Activated naive CD8-positive, alpha-beta T cell treated with anti-CD3 and anti-CD28 coated beads, Interleukin-2, amount 10 ng/mL, durations not matched to agents 7 days and 5 days (primary cell): Measurements from ENCODE around the gene ADIPOQ. TPM values are rescaled to one million over a fixed set of nuclear protein-coding genes. Genes with fewer than 3 reads are reported as not detected.
"Not testable (repeated sequence)": the region's sequence is repeated elsewhere in the genome, so short reads cannot be mapped to it uniquely, and the experiment has no call there.

Experiments
- ATAC-seq: fragments of 150-1000 bp; cut with Tn5 transposase; one replicate; pipeline ENCODE4 v1.10.0; 2021; ENCODE audit warnings: low read depth, moderate library complexity
- POLR2A ChIA-PET: fragments of 350-600 bp; sonication (Branson Sonifier 250); formaldehyde crosslinking; loops from one replicate; lab custom pipeline; 2021; ENCODE audit warnings: antibody characterized with exemption; lab: Charles Lee
- DNase-seq: peaks from one replicate; pipeline ENCODE4 v3.0.0; 2021
- H3K27ac Mint-ChIP-seq: one replicate; pipeline ENCODE4 v1.8.0; 2022; ENCODE audit warnings: mild to moderate bottlenecking, mixed read lengths
- H3K27me3 Mint-ChIP-seq: one replicate; pipeline ENCODE4 v1.8.0; 2022; ENCODE audit warnings: mild to moderate bottlenecking, moderate library complexity, mixed read lengths
- H3K36me3 Mint-ChIP-seq: one replicate; pipeline ENCODE4 v1.8.0; 2021; ENCODE audit warnings: mild to moderate bottlenecking, mixed read lengths
- H3K4me1 Mint-ChIP-seq: one replicate; pipeline ENCODE4 v1.8.0; 2021; ENCODE audit warnings: mixed read lengths
- H3K4me3 Mint-ChIP-seq: one replicate; pipeline ENCODE4 v1.8.0; 2022; ENCODE audit warnings: mild to moderate bottlenecking, moderate library complexity, mixed read lengths
- H3K9me3 Mint-ChIP-seq: one replicate; pipeline ENCODE4 v1.8.0; 2021; ENCODE audit warnings: mixed read lengths
- total RNA-seq, 2 experiments: library from RNA; stranded (reverse); gene quantifications; one replicate each; pipeline ENCODE4 v1.2.3, GENCODE V29; 2021

ADIPOQ gene
- total RNA-seq, 2 experiments from 2014 or later = not detected

DNA sequence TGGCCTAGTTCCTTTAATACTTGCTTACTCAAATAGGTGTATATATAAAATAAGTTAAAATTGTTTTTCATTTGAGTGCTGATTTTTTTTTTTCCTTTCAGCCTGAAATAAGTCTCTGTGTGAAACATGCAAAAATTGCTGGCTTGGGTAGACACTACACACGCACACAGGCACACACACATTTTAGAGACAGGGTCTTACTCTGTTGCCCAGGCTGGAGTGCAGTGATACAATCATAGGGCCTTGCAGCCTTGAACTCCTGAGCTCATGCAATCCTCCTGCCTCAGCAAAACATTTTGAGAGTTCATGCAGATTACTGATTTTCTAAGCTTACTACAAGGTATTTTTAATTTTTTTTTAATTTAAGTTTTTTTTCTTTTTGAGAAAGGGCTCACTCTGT lies 23.6 kb upstream of the ADIPOQ start:
- POLR2A ChIA-PET = interaction anchor here (1.0 to 1.4 kb wide), 2 partner anchors 36 to 202 kb away, joined by 3 to 4 read pairs; partner anchors contain the start of gene EIF4A2
- H3K9me3 Mint-ChIP-seq = no peaks in the 10 kb centered on the region
- H3K4me3 Mint-ChIP-seq = no peak overlapping the region
- H3K36me3 Mint-ChIP-seq = no peaks in the 10 kb centered on the region
- no peak for ATAC-seq
- H3K27ac Mint-ChIP-seq = no peak overlapping the region
- H3K4me1 Mint-ChIP-seq = peaks cover 9% of the 10 kb centered on the region
- DNase-seq = no peak
- no peaks in the 10 kb centered on the region for H3K27me3 Mint-ChIP-seq

DNA sequence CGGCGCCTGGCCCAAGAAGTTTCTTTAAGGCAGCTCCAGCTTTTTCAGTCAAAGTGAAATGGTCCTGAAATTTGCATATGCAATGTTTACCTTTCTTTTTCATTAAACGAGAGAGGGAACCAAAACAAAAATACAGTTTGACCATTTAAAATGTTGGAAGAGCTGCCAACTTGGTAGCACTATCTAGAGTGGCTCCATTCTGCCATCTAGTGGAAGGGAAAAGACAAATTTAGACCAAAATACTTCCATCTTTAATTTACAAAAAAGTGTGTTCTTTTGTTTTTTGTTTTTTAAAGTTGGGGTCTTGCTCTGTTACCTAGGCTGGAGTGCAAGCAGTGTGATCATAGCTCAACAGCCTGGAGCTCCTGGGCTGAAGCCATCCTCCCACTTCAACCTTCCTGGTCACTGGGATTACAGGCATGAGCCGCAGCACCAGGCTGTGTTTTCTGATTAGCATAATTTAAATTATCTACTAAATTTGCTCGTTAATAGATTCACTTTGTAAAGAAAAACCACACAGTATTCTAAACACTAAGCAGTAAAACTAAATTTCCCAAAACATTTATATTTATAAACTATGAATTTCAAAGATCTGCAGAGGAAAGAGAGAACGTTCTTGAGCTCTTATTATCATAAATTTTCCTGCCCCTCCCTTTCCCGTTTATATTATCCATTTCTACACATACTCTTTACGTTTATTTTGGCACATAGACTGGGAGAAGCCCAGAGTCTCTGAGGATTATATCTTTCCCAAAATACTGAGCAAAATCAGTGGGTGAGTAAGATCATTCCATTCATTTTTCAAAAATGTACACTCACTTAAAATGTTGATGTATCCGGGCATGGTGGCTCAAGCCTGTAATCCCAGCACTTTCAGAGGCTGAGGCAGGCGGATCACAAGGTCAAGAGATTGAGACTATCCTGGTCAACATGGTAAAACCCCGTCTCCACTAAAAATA lies 20.8 kb upstream of the ADIPOQ start:
- ATAC-seq (no peak), DNase-seq (no peak)
- Mint-ChIP-seq H3K4me1 (peaks cover 18% of the 10 kb centered on the region), H3K27me3 (peaks cover 3% of the 10 kb centered on the region), H3K36me3 (no peaks in the 10 kb centered on the region), H3K4me3 (no peak overlapping the region), H3K27ac (no peak overlapping the region), H3K9me3 (no peaks in the 10 kb centered on the region)
- POLR2A ChIA-PET = interaction anchor here (0.7 to 1.5 kb wide), 4 partner anchors 24 to 207 kb away, joined by 3 to 10 read pairs (median 3); partner anchors contain the start of gene EIF4A2

DNA sequence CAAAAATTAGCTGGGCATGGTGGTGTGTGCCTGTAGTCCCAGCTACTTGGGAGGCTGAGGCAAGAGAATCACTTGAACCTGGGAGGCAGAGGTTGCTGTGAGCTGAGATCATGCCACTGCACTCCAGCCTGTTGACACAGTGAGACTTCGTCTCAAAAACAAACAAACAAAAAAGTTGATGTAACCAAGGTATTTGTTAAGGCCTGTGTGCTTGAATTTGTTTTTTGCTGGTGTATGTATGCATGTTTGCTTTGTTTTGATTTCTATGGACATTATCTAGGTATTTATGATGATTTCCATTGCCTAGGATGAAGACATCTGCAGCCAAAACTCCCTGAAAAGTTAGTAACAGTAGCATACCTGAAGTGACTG lies 20.1 kb upstream of the ADIPOQ start:
- H3K4me1 Mint-ChIP-seq = peaks cover 19% of the 10 kb centered on the region
- not testable (repeated sequence) for H3K36me3 Mint-ChIP-seq, H3K27ac Mint-ChIP-seq, H3K9me3 Mint-ChIP-seq, ATAC-seq, H3K4me3 Mint-ChIP-seq, H3K27me3 Mint-ChIP-seq, DNase-seq
- POLR2A ChIA-PET = interaction anchor here (1.1 to 1.5 kb wide), 2 partner anchors 39 to 109 kb away, joined by 3 to 10 read pairs; partner anchors contain the start of gene EIF4A2

DNA sequence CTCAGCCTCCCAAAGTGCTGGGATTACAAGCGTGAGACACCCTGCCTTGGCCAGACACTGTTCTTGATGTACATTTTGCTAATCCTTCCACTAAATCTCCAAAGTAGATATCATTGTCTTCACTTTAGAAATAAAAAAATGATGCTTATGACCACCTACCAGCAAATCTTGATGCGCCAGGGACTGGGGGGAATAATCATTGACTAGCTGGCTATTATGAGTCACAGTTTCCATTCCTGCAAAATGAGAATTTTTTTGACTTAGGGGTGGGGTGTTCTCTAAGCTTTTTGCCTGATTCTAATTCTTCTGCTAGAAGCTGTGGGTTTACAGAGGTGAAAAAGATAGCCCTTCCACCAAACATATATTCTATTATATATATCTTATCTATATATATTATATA lies 19.1 kb upstream of the ADIPOQ start:
- peaks cover 10% of the 10 kb centered on the region for H3K27me3 Mint-ChIP-seq
- H3K9me3 Mint-ChIP-seq = no peaks in the 10 kb centered on the region
- no peaks in the 10 kb centered on the region for H3K36me3 Mint-ChIP-seq
- POLR2A ChIA-PET = no interaction called here
- ATAC-seq = no peak
- H3K4me3 Mint-ChIP-seq = no peak overlapping the region
- H3K4me1 Mint-ChIP-seq = peaks cover 22% of the 10 kb centered on the region
- DNase-seq = no peak
- H3K27ac Mint-ChIP-seq = no peak overlapping the region

DNA sequence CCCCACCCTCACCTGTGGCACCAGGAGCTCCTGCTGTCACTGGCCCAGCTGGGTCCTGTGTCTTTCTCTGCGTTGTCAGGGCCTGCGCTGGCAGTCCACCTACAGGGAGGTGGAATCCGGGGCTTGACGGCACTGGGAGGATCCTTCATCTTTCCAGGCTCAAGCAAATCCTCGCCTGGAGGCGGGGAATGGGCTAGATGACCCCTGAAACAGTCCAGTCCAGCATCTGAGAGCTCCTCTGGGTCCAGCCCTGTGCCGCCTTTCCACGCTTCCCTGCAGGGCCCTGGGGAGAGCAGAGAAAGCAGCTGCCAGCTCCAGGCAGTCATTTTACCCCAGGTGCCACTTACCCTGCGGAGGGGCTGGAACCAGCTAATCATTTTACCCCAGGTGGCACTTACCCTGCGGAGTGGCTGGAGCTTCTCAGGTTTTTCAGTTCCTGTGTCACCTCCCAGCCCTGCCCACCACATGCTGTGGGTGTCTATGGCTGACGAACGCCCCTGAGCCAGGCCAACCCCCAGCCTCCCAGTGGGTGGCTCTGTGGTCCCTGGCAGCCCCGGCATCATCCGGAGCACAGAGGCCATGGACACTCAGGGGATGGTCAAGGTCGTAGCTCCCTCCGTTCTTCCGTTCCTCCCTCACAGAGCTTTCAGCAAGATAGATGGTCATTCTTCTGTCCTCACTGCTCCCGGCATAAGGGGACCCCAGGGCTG lies 17.9 kb upstream of the ADIPOQ start:
- no peaks in the 10 kb centered on the region for H3K9me3 Mint-ChIP-seq
- DNase-seq (no peak), ATAC-seq (no peak)
- H3K27me3 Mint-ChIP-seq = peaks cover 21% of the 10 kb centered on the region
- H3K4me3 Mint-ChIP-seq = no peak overlapping the region
- H3K36me3 Mint-ChIP-seq = no peaks in the 10 kb centered on the region
- H3K27ac Mint-ChIP-seq = no peak overlapping the region
- H3K4me1 Mint-ChIP-seq = peaks cover 23% of the 10 kb centered on the region
- POLR2A ChIA-PET = interaction anchor here (1.3 to 1.9 kb wide), 2 partner anchors 18 to 41 kb away, joined by 3 to 13 read pairs; partner anchors contain the start of gene EIF4A2

DNA sequence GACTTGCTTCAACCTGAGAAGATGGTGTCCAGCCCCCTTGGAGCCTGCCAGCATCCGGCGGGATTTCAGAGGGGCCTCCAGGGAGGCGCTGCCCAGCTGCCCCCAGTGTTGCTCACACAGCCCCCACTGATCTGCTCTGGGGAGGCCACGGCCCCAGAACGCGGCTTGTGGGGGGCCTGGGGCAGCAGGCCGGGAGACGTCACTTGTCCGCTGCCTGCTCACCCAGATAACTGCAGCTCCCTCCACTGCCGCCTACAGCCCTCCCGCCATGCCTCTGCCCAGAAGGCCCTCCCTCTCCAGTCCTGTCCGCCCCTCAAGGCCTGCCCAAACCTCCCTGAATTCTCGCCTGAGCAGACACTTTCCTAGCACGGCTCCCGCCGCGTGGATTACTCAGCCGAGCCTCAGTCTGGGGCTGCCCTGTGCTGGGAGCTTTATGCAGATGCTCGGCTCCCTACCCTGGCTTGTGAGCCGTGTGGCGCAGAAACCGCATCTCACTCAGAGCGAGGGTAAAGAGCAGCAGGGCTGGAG lies 17.2 kb upstream of the ADIPOQ start:
- H3K27me3 Mint-ChIP-seq = peaks cover 29% of the 10 kb centered on the region
- H3K4me3 Mint-ChIP-seq = peak overlapping the region; percentile 83
- DNase-seq = peak; percentile 53
- POLR2A ChIA-PET = interaction anchor here (1.3 to 1.9 kb wide), 2 partner anchors 18 to 42 kb away, joined by 3 to 13 read pairs; partner anchors contain the start of gene EIF4A2
- no peaks in the 10 kb centered on the region for H3K36me3 Mint-ChIP-seq
- ATAC-seq = peak; percentile 22
- H3K9me3 Mint-ChIP-seq = no peaks in the 10 kb centered on the region
- H3K4me1 Mint-ChIP-seq = peaks cover 26% of the 10 kb centered on the region
- H3K27ac Mint-ChIP-seq = no peak overlapping the region

DNA sequence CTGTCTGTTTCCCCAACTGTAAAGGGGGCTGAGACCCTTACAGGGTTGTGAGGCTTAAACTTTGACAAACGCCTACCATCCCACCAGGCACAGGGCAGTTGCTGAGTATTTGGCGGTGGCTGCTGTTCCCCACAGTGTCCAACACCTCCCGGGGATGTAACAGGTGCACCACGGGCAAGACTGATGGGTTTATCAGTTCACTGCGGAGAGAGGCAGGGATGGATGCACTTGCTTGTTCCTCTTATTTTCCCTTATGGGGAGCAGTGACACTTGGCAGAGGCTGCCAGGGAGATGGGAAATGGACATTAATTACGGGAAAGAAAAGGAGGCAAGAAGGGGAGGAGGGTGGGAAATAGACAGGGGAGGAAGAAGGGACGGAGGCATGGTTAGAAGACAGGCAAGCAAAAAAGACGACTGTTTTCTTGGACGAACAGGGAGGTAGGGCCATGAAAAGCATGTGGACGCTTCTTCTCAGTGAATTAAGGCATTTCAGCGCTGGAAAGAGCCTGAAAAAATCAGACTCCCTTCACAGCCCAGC lies 16.6 kb upstream of the ADIPOQ start:
- ATAC-seq (no peak), DNase-seq (no peak)
- Mint-ChIP-seq H3K36me3 (no peaks in the 10 kb centered on the region), H3K27me3 (peaks cover 33% of the 10 kb centered on the region), H3K4me1 (peaks cover 26% of the 10 kb centered on the region), H3K4me3 (peak overlapping the region; percentile 83), H3K27ac (peak overlapping the region; percentile 11), H3K9me3 (no peaks in the 10 kb centered on the region)
- POLR2A ChIA-PET = interaction anchor here (1.3 to 2.9 kb wide), 3 partner anchors 19 to 43 kb away, joined by 3 to 28 read pairs (median 13); partner anchors contain the start of gene EIF4A2

DNA sequence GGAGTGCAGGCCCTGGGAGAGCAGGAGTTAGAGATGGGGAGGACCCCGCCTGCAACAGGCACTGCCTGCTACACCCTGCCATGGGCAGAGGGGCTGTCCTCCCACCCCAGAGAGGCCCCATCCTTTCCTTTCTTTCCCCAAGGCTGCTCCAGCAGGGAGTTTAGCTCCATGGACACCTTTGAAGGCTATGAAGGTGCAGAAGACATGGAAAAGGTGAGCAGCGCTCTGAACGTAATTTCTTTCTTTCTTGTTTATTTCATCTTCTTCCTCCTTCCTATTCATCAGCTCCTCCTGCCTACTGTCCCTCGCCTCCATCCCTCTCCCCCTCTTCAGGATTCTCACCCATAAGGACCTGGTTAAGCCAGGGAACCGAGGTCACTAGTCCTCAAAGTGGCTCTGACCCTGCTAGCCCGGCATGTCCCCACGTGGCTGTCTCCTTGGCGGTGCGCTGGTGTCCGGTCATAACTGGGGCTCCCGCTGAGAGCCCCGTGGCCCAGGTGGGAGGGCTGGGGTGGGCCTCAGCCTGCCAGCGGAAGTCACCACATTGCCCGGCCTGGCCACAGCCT lies 16.0 kb upstream of the ADIPOQ start:
- Mint-ChIP-seq H3K27me3 (peaks cover 39% of the 10 kb centered on the region), H3K27ac (peak overlapping the region; percentile 9), H3K9me3 (no peaks in the 10 kb centered on the region), H3K4me1 (peaks cover 26% of the 10 kb centered on the region), H3K36me3 (no peaks in the 10 kb centered on the region), H3K4me3 (peak overlapping the region; percentile 83)
- POLR2A ChIA-PET = interaction anchor here (1.2 to 2.9 kb wide), 9 partner anchors 19 to 313 kb away, joined by 5 to 28 read pairs (median 6); partner anchors contain the start of genes DNAJB11, EIF4A2, RFC4 and RPL39L
- ATAC-seq (peak; percentile 5), DNase-seq (peak; percentile 43)

DNA sequence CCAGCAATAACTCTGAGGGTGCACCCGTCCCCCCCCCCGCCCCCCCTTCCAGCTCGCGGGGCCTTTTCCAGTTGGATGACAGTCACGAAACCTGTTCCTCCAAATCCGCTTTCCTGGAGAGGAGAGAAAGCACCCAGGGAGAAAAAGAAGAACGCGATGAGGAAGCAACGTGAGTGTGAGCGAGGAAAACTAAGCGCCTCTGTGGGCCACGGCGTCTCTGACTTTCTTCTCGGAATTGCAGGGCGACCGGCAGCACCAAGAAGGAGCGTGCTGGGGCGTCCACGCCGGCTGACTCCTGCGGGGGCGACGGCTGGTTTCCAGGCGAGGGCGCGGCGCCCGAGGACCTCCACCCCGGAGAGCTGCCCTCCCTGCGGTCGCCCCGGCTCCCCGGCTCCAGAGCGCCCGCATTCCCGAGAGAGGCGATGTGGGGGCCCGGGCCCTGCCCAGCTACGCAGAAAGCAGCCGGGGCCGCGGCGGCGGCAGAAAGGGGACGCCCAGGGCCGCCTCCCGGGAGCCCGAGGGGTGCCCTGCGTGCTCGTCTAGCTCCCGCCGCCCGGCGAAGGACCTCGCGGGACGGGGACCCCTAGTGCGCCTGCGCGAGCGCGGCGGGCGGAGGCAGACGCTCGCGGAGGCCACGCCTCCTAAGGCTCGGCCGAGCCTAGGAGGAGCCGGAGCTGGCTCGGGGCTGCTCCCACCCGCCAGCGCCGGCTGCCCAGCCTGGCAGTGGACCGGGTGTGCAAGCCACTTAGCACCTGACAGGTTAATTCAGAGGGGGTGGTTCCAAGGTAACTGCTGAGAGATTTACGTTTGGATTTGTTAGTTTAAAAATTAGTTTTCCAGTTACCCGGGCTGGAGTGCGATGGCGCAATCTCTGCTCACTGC lies 15.3 kb upstream of the ADIPOQ start:
- H3K4me1 Mint-ChIP-seq = peaks cover 24% of the 10 kb centered on the region
- peak overlapping the region; percentile 83 for H3K4me3 Mint-ChIP-seq
- H3K9me3 Mint-ChIP-seq = no peaks in the 10 kb centered on the region
- H3K27ac Mint-ChIP-seq = peak overlapping the region; percentile 67
- ATAC-seq (peak; percentile 92), DNase-seq (peak; percentile 94)
- peaks cover 46% of the 10 kb centered on the region for H3K27me3 Mint-ChIP-seq
- H3K36me3 Mint-ChIP-seq = no peaks in the 10 kb centered on the region
- POLR2A ChIA-PET = interaction anchor here (0.6 to 2.9 kb wide), 14 partner anchors 20 to 335 kb away, joined by 3 to 28 read pairs (median 6); partner anchors contain the start of genes DNAJB11, EIF4A2, RFC4 and RPL39L

DNA sequence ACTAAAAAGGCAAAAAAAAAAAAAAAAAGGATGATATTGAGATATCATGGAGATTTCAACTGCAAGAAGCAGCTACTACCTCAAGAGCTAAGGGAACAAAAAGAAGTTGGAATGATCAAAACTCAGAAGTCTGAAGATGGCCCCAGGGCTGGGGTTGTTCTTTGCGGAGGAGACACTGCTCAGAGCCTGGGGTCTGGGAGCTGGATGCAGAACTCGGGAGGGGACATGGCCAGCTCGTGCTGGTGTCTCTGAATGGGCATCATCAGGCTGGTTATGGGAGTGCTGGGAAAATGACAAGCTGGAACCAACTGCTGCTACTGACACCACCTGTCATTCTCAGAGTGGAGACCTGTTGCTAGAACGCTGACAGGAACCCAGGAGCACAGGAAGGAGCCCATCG lies 14.2 kb upstream of the ADIPOQ start:
- Mint-ChIP-seq H3K9me3 (no peaks in the 10 kb centered on the region), H3K27me3 (peaks cover 56% of the 10 kb centered on the region), H3K4me3 (peak overlapping the region; percentile 30), H3K36me3 (no peaks in the 10 kb centered on the region), H3K4me1 (peaks cover 24% of the 10 kb centered on the region), H3K27ac (no peak overlapping the region)
- POLR2A ChIA-PET = interaction anchor here (0.7 to 2.9 kb wide), 4 partner anchors 45 to 311 kb away, joined by 3 to 28 read pairs (median 6); partner anchors contain the start of genes EIF4A2 and RPL39L
- DNase-seq = no peak
- ATAC-seq = no peak

DNA sequence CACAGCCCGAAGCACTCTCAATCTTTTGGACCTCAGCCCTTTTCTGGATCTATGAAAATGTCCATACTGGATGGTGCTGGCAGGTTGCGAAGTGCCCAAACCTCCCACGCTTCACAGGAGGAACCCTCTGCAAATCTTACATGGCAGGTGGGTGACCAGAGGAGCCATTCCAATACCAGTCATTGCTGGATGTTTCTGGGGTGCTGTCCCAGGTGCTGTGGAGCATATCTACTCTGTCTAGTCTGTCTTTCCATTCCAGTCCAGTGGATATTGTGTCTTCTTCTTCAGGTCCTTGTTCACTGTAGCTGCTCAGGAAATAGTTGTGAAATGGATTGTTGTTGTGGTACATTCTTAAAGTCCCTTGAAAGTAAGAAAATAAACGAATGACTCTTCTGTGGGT lies 10.7 kb upstream of the ADIPOQ start:
- no peaks in the 10 kb centered on the region for H3K9me3 Mint-ChIP-seq
- H3K4me1 Mint-ChIP-seq = peaks cover 7% of the 10 kb centered on the region
- peaks cover 70% of the 10 kb centered on the region for H3K27me3 Mint-ChIP-seq
- DNase-seq = no peak
- H3K27ac Mint-ChIP-seq = no peak overlapping the region
- H3K36me3 Mint-ChIP-seq = no peaks in the 10 kb centered on the region
- no peak overlapping the region for H3K4me3 Mint-ChIP-seq
- ATAC-seq = no peak
- POLR2A ChIA-PET = no interaction called here
